Measurements from ENCODE around the gene ACTN4. TPM values are rescaled to one million over a fixed set of nuclear protein-coding genes. Genes with fewer than 3 reads are reported as not detected.

Gene ACTN4
- total RNA-seq, 2 experiments from 2014 or later = 86.8 to 178 TPM

DNA sequence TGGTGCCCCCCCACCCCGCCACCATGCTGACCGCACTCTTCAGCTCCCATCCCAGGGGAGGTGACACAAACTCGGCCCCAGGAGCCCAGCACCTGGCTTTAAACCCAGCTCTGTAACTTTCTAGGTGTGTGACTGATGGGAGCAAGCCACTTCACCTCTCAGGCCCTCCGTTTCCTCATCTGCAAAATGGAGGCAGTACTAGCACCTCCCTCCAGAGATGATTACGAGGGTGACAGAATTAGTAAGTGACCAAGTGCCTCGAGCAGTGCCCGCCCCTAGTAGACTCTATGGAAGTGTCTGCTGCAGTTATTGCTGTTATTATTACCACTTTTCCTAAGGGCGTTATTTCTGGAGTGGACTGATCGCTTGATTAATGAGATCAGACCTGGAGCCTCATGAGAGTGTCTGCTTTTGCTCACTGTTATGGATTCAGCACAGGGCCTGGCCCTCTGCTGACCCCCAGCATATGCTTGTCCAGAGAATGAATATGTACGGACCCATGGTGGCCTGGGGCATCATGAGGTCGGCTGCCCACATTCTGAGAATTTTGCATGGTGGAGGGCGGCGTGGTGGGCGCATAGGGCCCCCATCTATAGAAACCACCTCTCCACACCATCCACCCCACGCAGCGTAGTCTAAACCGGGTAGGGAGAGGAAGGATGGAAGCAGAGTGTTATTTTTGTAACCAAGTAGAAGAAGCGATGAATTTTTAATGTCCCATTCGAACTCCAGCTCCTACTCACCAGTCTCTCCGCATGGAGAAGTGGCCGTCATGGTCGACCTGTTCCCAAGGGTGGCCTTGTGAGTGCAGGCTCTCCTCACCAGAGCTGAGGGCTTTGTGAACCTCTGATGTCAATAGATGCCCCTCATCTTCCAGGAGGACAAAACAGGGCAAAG is 48.6 kb downstream of the ACTN4 start:
- Histone ChIP-seq H2AFZ (ENCODE audit: low read length) (no peak overlapping the region), H3K27ac (ENCODE audit: low read depth, low read length, poor library complexity, severe bottlenecking) (no peak overlapping the region), H4K20me1 (ENCODE audit: insufficient read depth, low read length) (no peaks in the 10 kb centered on the region), H3K9me2 (ENCODE audit: insufficient read depth, low read length) (no peaks in the 10 kb centered on the region), H3K79me2 (ENCODE audit: insufficient read depth, low read depth, low read length) (no peaks in the 10 kb centered on the region), H3K4me1 (ENCODE audit: insufficient read depth, low read length, poor library complexity, severe bottlenecking) (peaks cover 6% of the 10 kb centered on the region), H3K36me3 (ENCODE audit: insufficient read depth, low read length) (peaks cover 10% of the 10 kb centered on the region; the same call in 1 of the 2 replicates), H3K4me2 (ENCODE audit: low read length) (no peak overlapping the region), H3K9me3 (ENCODE audit: low read length) (no peaks in the 10 kb centered on the region), H3K4me3 (ENCODE audit: low read depth, low read length, poor library complexity, severe bottlenecking) (no peak overlapping the region)
- POLR2A ChIA-PET = no interaction called here
- intact Hi-C loops (cut with micrococcal nuclease; ENCODE audit: unreplicated experiment) = no loop called here
- CTCF ChIA-PET (ENCODE audit: unreplicated experiment) = no interaction called here
- BruUV-seq (replicated peaks) = no TSS peak
- no peak for DNase-seq (ENCODE audit: low spot score)
- TF ChIP-seq, protein P1, sequence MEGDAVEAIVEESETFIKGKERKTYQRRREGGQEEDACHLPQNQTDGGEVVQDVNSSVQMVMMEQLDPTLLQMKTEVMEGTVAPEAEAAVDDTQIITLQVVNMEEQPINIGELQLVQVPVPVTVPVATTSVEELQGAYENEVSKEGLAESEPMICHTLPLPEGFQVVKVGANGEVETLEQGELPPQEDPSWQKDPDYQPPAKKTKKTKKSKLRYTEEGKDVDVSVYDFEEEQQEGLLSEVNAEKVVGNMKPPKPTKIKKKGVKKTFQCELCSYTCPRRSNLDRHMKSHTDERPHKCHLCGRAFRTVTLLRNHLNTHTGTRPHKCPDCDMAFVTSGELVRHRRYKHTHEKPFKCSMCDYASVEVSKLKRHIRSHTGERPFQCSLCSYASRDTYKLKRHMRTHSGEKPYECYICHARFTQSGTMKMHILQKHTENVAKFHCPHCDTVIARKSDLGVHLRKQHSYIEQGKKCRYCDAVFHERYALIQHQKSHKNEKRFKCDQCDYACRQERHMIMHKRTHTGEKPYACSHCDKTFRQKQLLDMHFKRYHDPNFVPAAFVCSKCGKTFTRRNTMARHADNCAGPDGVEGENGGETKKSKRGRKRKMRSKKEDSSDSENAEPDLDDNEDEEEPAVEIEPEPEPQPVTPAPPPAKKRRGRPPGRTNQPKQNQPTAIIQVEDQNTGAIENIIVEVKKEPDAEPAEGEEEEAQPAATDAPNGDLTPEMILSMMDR (conservative IDR thresholded peaks at IDR 0.05; ENCODE audit: low read length) = no peak
- no peak for TF ChIP-seq EZH2phosphoT487 (IDR thresholded peaks at IDR 0.05; ENCODE audit: borderline replicate concordance, low read depth, low read length)

DNA sequence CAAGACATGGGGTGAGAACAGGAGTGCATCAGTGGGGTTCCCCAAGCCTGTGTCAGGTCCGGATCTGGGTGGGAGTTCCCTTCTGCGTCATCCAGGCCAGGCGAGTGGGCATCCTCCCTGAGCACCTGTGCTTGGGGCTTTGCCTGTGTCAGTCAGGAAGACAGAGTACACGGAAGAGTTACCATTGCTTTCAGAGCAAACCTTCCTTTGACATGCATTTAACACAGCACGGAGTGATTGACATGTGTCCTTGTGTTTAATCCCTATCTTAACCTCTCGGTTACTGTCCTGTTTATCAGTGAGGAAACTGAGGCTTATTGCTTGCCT is 49.2 kb downstream of the ACTN4 start:
- Histone ChIP-seq H3K4me2 (ENCODE audit: low read length) (no peak overlapping the region), H3K9me3 (ENCODE audit: low read length) (no peaks in the 10 kb centered on the region), H3K9me2 (ENCODE audit: insufficient read depth, low read length) (no peaks in the 10 kb centered on the region), H3K27ac (ENCODE audit: low read depth, low read length, poor library complexity, severe bottlenecking) (no peak overlapping the region), H3K4me1 (ENCODE audit: insufficient read depth, low read length, poor library complexity, severe bottlenecking) (peaks cover 6% of the 10 kb centered on the region), H3K79me2 (ENCODE audit: insufficient read depth, low read depth, low read length) (no peaks in the 10 kb centered on the region), H2AFZ (ENCODE audit: low read length) (no peak overlapping the region), H3K36me3 (ENCODE audit: insufficient read depth, low read length) (peaks cover 12% of the 10 kb centered on the region; the same call in 1 of the 2 replicates), H4K20me1 (ENCODE audit: insufficient read depth, low read length) (no peaks in the 10 kb centered on the region), H3K4me3 (ENCODE audit: low read depth, low read length, poor library complexity, severe bottlenecking) (no peak overlapping the region)
- no peak for TF ChIP-seq EZH2phosphoT487 (IDR thresholded peaks at IDR 0.05; ENCODE audit: borderline replicate concordance, low read depth, low read length)
- TF ChIP-seq, protein P1 (conservative IDR thresholded peaks at IDR 0.05; ENCODE audit: low read length) = no peak
- DNase-seq (ENCODE audit: low spot score) = no peak
- BruUV-seq (replicated peaks) = no TSS peak
- POLR2A ChIA-PET = no interaction called here
- CTCF ChIA-PET (ENCODE audit: unreplicated experiment) = no interaction called here
- intact Hi-C loops (cut with micrococcal nuclease; ENCODE audit: unreplicated experiment) = no loop called here

DNA sequence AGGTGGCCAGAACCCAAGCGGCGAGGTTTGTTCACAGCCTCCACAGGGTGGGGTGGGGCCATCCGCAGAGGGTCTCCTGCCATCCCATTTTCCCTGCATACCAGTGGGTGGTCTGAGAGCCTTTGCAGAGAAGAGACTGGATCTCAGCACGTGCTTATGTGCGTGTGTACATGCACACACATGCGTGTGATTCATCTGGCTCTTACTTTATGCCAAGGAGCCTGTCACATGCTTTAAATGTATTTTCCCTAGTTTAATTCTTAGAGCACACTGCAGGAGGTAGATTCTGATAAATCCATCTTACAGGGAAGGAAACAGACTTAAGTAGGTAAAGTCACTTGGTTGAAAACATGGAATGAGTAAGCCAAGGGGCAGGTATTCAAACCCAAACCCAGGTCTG is 49.7 kb downstream of the ACTN4 start:
- CTCF ChIA-PET (ENCODE audit: unreplicated experiment) = no interaction called here
- no peaks in the 10 kb centered on the region for H4K20me1 ChIP-seq (ENCODE audit: insufficient read depth, low read length)
- no TSS peak for BruUV-seq (replicated peaks)

More for the DNA sequence above, 49.7 kb downstream of the ACTN4 start:
- no peaks in the 10 kb centered on the region for H3K79me2 ChIP-seq (ENCODE audit: insufficient read depth, low read depth, low read length)
- no peak for DNase-seq (ENCODE audit: low spot score)
- H3K36me3 ChIP-seq (ENCODE audit: insufficient read depth, low read length) = peaks cover 12% of the 10 kb centered on the region; the same call in 1 of the 2 replicates
- no peak overlapping the region for H3K4me2 ChIP-seq (ENCODE audit: low read length)
- H3K9me3 ChIP-seq (ENCODE audit: low read length) = no peaks in the 10 kb centered on the region
- no peak overlapping the region for H3K27ac ChIP-seq (ENCODE audit: low read depth, low read length, poor library complexity, severe bottlenecking)
- no peak overlapping the region for H2AFZ ChIP-seq (ENCODE audit: low read length)
- no peaks in the 10 kb centered on the region for H3K9me2 ChIP-seq (ENCODE audit: insufficient read depth, low read length)
- intact Hi-C loops (cut with micrococcal nuclease; ENCODE audit: unreplicated experiment) = no loop called here
- H3K4me3 ChIP-seq (ENCODE audit: low read depth, low read length, poor library complexity, severe bottlenecking) = no peak overlapping the region
- POLR2A ChIA-PET = no interaction called here
- TF ChIP-seq EZH2phosphoT487 (IDR thresholded peaks at IDR 0.05; ENCODE audit: borderline replicate concordance, low read depth, low read length) = no peak
- peaks cover 6% of the 10 kb centered on the region for H3K4me1 ChIP-seq (ENCODE audit: insufficient read depth, low read length, poor library complexity, severe bottlenecking)
